Sciatic nerve (tissue), 2 donors: ENCODE data around the gene CNOT4. TPM values are rescaled to one million over a fixed set of nuclear protein-coding genes. Genes with fewer than 3 reads are reported as not detected.
A peak's percentile ranks its signal among the peaks of the same experiment; 100 is the strongest.
"Not testable (repeated sequence)": the region's sequence is repeated elsewhere in the genome, so short reads cannot be mapped to it uniquely, and the experiment has no call there.

Experiments used
- ATAC-seq: fragments of 200-7000 bp; cut with Tn5 transposase; one replicate; pipeline ENCODE4 v1.9.1; 2020; ENCODE audit warnings: mild to moderate bottlenecking, moderate library complexity
- DNase-seq: peaks from one replicate; pipeline ENCODE4 v3.0.0-alpha.2; 2020; ENCODE audit warnings: low spot score
- intact Hi-C: fragments of 100-400 bp; cut with DNase I; formaldehyde crosslinking; loops from one replicate; pipeline ENCODE4 v1.14.2; 2022
- total RNA-seq: library from RNA; stranded (reverse); fragmentation: NEBNext Ultra II Directional; extraction: Animal tissue kit (Norgen Biotek cat#: 25700); gene quantifications from one replicate; pipeline ENCODE4 v1.2.1, GENCODE V29; 2021
- donor health status: DM: no; HTN: no; CAD: no.
- donor health status: DM: no; HTN: no; CAD: no.

Gene CNOT4
- total RNA-seq, 1 donor from 2014 or later, result 42.9 TPM

- DNase-seq (no peak), ATAC-seq (no peak)
- intact Hi-C loops, result no loop called here
These were observed 42.6 kb downstream of the CNOT4 start for GRCh38 chr7:135467207-135467711.

DNA sequence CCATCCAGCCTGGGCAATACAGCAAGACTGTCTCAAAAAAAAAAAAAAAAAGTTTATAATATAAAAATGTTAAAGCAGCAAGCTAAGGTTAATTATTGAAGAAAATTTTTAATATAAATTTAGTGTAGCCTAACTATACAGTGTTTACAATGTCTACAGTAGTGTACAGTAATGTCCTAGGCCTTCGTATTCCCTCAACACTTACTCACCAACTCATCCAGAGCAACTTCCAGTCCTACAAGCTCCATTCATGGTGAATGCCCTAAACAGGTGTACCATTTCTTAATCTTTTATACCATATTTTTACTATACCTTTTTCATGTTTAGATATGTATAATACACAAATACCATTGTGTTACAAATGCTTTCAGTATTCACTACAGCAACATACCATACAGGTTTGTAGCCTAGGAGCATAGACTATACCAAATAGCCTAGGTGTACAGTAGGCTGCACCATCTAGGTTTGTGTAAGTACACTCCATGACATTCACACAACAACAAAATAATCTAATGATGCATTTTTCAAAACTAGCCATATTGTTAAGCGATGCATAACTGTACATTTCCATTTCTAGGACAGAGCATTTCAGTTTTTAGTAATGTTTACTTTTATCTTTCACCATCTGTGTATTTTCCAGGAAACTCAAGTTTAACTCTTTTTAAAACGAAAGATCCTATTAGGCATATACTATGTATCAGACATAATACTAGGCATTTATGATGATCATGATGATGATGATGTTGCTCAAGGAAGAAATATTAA, 43.3 kb downstream of the CNOT4 start:
- no peak for ATAC-seq
- intact Hi-C loops, result no loop called here
- DNase-seq, result no peak

- intact Hi-C loops, result no loop called here
- ATAC-seq (no peak), DNase-seq (no peak)
These were observed 46.0 kb downstream of the CNOT4 start for GRCh38 chr7:135463908-135464307.

DNA sequence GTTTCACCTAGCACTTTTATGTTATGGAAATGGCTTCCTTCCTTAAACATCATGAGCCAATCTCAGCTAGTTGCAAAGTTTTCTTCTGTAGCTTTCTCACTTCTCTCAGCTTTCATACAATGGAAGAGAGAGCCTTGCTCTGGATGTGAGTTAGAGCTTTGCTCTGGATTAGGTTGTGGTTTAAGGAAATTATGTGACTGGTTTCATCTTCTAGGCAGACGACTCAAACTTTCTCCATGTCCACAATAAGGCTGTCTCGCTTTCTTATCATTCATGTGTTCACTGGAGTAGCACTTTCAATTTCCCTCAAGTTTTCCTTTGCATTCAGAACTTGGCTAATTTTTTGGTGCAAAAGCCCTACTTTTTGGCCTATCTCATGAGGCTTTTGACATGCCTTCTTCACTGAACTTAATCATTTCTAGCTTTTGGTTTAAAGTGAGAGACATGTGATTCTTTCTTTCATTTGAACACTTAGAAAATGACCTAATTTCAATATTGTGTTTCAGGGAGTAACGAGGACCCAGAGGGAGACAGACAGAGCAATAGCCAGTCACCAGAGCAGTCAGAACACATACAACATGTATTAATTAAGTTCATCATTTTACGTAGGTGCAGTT, 49.8 kb downstream of the CNOT4 start:
- intact Hi-C loops, result no loop called here
- ATAC-seq, result no peak
- DNase-seq, result no peak

GRCh38 chr7:135459076-135459475, 50.8 kb downstream of the CNOT4 start:
- intact Hi-C loops, result no loop called here
- no peak for ATAC-seq
- no peak for DNase-seq

DNA sequence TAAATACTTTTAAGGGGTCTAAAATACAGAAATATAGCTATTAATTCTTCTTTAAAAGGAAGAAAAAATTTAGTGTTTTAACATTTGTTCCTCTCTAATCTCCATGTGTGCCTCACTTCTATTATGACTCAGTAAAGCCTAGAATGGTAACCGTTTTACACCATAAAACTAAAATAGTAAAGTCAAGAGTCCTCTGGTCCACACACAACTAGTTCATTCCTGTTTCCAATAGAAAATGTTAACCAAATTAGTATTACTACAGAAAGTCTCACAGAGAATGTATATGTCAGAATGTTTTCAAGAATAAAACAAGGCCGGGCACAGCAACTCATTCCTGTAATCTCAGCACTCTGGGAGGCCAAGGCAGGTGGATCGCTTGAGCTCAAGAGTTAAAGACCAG, 55.8 kb downstream of the CNOT4 start:
- ATAC-seq (no peak), DNase-seq (no peak)
- intact Hi-C loops, result no loop called here

GRCh38 chr7:135449436-135449835, 60.5 kb downstream of the CNOT4 start:
- no peak for DNase-seq
- intact Hi-C loops, result no loop called here
- ATAC-seq, result no peak

- intact Hi-C loops, result no loop called here
- DNase-seq, result no peak
- no peak for ATAC-seq
These were observed 61.1 kb downstream of the CNOT4 start for GRCh38 chr7:135448753-135449152.

DNA sequence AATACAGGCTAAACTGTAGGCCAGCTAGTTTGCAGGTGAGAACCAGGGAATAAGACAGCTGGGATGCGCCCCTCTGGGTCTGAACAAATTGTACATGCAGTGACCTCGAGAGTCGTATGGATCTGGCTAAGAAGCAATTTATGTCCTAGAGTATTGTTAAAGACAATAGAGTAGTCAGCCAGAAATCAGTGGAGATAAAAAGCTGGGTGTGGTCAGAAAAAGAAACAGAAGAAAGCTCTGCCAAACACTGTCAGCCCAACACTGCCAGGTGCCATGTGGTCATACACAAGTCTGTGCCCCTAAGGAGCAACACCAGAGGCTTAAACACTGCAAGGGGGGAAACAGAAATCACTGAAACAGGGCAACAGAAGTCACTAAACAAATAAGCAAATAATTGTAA, 62.2 kb downstream of the CNOT4 start:
- ATAC-seq, result no peak

DNA sequence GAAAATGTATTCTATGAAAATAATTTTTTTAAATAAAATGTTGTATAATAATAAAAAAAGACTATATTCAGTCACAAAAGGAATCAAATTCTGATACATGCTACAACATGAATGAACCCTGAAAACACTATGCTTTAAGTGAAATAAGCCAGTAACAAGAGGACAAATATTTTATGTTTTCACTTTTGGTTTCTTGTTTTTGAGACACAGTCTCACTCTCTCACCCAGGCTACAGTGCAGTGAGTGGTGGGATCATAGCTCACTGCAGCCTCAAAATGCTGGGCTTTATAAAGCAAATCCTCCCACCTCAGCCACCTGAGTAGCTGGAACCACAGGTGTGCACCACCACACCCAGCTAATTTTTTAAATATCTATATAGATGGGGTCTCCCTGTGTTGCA, 64.2 kb downstream of the CNOT4 start:
- no peak for DNase-seq
- intact Hi-C loops, result no loop called here
- no peak for ATAC-seq

More for the DNA sequence above, 62.2 kb downstream of the CNOT4 start:
- DNase-seq, result no peak
- intact Hi-C loops, result no loop called here

GRCh38 chr7:135445266-135445665, 64.6 kb downstream of the CNOT4 start:
- intact Hi-C loops, ATAC-seq: not testable (repeated sequence)

DNA sequence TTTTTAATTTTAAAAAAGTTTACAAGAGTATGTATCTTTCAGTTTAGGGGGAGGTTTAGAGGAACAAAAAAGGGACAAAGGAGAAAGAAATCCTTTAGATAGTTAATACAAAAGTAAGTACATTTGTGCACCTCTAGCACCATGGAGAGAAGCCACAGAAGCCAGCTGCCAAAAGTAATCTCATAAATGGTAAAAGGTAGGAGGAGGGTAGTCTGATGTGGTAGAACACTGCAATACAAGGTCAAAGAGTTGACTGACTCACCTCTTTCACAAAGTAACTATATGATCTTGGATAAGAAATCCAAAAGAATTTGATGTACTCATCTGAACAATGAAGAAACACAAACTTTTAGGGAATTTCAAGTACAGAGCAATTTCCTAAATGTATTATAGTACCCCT, 68.1 kb downstream of the CNOT4 start:
- ATAC-seq (no peak), DNase-seq (no peak)
- intact Hi-C loops, result no loop called here

More at GRCh38 chr7:135445266-135445665, 64.6 kb downstream of the CNOT4 start:
- DNase-seq, result not testable (repeated sequence)

GRCh38 chr7:135434047-135434446, 75.9 kb downstream of the CNOT4 start:
- peak; percentile 80 for ATAC-seq
- intact Hi-C loops, result no loop called here
- no peak for DNase-seq

- ATAC-seq, result no peak
- no peak for DNase-seq
- intact Hi-C loops, result no loop called here
These were observed 79.3 kb downstream of the CNOT4 start for GRCh38 chr7:135430626-135431025.

DNA sequence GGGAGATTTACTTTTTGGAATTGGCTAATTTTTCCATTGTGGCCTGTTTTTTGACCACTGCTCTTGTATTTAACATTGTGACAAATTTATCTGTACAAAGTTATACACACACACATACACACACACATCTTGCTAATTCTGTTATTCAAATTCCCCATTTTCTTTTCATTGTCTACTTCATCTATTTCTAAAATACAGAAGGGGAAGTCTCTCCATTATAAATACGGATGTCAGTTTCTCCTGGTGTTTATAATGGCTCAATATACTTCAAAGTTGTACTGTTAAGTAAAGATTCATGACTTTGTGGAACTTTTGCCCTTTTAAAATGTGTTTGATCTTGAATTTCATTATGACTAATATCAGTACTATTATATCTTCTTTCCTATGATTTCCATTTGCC, 81.0 kb downstream of the CNOT4 start:
- intact Hi-C loops, result no loop called here
- DNase-seq (no peak), ATAC-seq (no peak)

- DNase-seq, result no peak
- intact Hi-C loops, result no loop called here
- ATAC-seq, result no peak
These were observed 81.9 kb downstream of the CNOT4 start for GRCh38 chr7:135428011-135428410.

DNA sequence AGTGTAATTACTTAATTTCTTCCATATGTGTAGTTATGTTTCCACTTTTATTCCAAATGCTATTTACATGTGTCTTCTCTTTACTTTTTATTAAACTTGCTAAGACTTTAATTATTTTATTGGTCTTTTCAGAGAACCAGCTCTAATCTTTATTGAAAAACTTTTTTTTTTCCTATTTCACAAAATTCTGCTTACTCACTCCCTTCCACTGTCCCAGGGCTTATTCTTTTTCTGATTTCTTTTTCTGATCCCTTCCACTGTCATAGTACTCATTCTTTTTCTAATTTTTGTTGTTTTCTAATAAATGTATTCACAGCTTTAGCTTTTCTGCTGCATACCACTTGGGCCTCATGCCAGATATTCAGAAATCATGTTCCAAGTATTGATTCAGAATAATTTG, 82.7 kb downstream of the CNOT4 start:
- ATAC-seq, result no peak

DNA sequence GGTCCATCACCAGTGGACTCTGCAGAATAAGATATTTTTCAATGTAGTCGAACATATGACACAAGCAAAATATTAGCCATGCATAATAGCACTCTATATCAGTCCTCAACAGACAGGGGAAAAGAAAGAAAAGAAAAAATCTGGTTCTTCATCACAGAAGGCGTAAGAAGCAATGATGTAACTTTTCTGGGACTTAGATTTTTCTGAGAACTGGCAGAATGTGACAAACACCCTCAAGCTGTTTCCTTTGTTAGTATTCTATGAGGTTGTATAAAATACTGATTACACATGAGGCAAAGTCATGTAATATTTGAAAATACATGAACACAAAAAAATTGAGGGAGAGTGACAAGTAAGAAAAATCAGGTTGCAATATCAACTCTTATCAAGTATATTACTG, 84.9 kb downstream of the CNOT4 start:
- ATAC-seq (no peak), DNase-seq (no peak)
- intact Hi-C loops, result no loop called here

More for the DNA sequence above, 82.7 kb downstream of the CNOT4 start:
- no peak for DNase-seq
- intact Hi-C loops, result no loop called here

GRCh38 chr7:135420786-135421185, 89.1 kb downstream of the CNOT4 start:
- ATAC-seq (no peak), DNase-seq (no peak)
- intact Hi-C loops, result no loop called here

- no peak for ATAC-seq
- no peak for DNase-seq
- intact Hi-C loops, result no loop called here
These were observed 93.5 kb downstream of the CNOT4 start for GRCh38 chr7:135416431-135416830.
